NCI-H774 (cell line): Measurements from ENCODE around the gene GCAT.
A peak's percentile ranks its signal among the peaks of the same experiment; 100 is the strongest.

Source experiments
- DNase-seq: peaks from one replicate; lab custom pipeline; 2025; lab: John Stamatoyannopoulos, UW

Gene GCAT

DNA sequence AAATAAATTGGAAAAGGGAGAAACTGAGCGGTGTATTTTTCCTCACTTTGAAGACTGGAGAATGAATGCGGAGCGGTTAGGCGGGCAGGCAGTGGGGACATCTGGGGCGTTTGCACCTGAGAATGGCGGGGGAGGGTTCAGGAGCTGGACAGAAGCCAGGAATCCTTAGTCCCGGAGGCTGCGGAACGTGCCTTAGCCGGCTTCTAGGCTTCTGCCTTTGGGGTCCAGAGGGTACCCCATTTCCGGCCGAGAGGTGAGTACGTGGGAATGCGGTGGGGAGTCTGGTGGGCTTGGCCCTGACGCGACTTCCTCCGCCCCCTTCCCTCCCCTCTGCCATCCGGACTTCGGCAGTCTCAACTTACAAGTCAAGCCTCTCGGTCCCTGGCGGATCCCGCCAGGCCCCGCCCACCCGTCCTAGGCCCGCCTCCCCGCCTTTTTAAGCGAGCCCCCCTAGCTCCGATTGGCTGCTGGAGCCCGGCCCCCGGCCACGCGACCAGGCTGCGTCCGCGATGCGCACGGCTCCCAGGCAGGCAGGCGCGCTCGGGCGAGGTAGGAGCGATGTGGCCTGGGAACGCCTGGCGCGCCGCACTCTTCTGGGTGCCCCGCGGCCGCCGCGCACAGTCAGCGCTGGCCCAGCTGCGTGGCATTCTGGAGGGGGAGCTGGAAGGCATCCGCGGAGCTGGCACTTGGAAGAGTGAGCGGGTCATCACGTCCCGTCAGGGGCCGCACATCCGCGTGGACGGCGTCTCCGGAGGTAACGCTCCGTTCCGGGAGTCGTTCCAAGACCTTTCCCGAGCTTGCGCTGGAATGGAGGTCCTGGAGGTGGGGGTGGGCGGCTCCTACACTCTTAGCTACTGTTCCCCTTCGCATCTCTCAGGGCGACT is at the start of gene GCAT:
Gene GCAT (plus strand): TSS at position 525 of the 884 bp plus-strand sequence. CDS start 34 bp downstream, at position 559.
- DNase-seq: peak; percentile 78

DNA sequence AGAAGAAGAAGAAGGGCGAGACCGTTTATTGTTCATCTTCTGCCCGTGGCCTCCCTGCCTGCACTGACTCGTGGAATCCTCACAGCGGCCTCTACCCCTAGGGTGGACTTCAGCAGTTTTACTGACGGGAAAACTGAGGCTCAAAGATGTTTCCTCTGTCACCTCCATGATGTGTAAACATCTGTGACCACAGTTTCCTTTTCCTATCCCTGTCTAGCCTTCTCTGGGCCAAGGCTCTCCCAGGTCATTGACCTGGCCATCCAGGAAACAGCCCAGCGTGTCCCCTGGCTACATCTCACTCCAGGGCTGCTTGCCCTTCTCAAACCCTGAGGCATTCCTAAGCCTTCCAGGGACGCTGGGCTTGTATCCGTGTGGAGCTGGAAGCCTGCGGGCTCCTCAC is 49.0 kb upstream of the GCAT start:
- no peak for DNase-seq

DNA sequence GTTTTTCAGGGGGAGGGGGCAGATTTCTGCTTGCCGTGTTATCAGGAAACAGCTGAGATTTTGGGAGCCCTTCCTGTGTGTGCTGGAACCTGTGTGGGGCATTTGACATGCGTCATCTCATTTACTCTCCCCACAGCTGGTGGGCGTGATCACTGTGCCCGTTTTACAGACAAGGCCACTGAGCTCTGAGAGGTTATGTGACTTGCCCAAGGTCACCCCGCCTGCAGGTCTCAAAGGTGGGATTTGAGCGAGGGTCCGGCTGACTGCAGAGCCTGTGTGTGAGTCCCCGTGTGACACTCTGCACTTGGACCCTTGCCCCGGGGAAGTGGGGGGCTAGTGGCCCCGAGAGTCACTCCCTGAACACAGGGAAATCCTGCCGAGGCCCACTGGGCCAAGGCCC is 48.5 kb upstream of the GCAT start:
- DNase-seq: no peak

- no peak for DNase-seq
Measured at GRCh38 chr22:37760152-37760551, 47.6 kb upstream of the GCAT start.

GRCh38 chr22:37762389-37762836 is 45.3 kb upstream of the GCAT start:
- DNase-seq: no peak

DNA sequence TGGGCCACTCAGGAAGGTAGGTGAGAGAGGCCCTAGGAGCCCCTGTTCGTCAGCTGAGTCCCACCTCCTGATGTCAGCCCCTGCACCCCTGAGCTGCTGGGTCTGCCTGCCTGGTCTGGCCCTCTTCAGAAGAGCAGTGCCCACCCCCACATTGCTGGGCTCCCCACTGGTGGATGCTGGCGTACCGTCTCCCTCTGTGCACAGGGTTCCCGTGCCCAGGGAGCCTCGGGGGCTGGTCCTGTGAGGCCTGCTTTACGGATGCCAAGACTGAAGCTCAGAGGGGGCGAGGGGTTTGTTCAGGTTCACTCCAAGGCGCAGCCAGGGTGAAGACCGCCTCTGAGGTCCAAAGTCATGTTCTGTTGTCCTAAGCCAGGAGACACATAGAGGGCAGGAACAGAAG is 44.7 kb upstream of the GCAT start:
- no peak for DNase-seq

- no peak for DNase-seq
Measured at GRCh38 chr22:37763652-37764051, 44.1 kb upstream of the GCAT start.

DNA sequence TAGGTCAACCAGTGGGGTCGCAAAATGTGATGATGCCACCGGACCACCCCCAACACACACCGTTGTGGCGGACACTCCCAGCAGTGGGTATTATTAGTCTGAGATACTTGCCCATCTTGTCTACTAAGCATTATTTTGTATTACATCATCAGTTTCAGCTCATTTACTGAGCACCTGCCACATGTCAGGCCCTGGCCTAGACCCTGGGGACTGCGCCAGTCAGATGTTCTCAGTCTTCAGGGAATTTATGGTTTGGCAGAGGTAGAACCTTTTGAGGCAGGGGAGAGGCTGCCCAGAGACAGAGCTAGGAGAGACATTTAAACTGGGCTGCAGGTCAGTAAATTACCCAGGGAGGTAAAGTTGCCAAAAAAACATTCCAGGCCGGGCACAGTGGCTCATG is 43.1 kb upstream of the GCAT start:
- no peak for DNase-seq

GRCh38 chr22:37765498-37765897 is 42.2 kb upstream of the GCAT start:
- no peak for DNase-seq

GRCh38 chr22:37765953-37766576 is 41.7 kb upstream of the GCAT start:
- DNase-seq: no peak

- DNase-seq: no peak
Measured at GRCh38 chr22:37768273-37768672, 39.5 kb upstream of the GCAT start.

GRCh38 chr22:37769056-37769455 is 38.7 kb upstream of the GCAT start:
- DNase-seq: no peak

DNA sequence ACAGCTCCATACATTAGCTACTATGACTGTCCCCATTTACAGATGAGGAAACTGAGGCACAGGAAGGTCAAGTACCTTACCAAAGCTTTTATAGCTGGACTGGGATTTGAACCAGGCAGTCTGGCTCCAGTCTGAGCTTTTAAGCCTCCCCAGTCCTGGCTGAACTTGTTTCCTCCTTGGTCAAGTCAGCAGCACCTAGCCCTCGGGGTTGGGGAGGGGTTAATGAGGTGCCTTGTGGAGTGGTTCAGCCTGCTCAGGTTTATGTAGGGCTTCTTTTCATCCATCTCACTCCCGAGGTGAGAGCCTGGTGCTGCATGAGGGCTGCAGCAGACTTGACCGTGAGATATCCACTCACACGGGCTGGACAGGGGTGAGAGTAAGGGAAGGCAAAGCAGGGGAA is 36.7 kb upstream of the GCAT start:
- no peak for DNase-seq

DNA sequence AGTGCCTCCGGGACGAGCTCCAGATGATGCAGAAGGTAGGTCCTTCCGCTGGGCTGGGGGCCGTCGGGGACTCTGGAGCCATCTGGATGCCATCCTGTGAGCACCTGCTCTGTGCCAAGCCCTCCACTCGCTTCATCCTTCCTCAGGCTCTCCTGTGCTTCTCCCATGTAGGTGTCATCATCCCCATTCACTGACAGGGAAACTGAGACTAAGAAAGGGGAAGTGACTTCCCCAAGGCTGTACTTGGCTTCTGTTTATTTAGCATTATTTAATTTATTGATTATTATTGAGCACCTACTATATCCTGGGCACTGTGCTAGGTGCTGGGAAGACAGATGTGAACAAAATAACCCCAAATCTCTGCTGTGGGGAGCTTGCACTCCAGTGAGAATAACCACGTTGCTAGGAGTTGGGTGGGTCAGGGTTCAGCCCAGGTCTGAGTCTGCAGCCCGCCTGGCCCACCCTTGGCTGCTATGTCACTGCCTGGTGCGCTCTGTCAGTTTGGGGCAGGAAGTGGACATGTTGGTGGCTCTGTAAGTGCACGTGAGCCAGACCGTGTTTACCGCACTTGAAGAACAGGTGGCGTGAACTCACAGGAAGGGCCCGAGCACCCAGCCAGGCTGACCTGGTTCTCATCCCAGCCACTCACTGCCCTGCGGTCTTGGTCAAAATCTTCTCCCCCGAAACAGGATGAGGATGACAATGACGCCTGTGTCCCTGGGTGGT is 35.9 kb upstream of the GCAT start:
- no peak for DNase-seq

DNA sequence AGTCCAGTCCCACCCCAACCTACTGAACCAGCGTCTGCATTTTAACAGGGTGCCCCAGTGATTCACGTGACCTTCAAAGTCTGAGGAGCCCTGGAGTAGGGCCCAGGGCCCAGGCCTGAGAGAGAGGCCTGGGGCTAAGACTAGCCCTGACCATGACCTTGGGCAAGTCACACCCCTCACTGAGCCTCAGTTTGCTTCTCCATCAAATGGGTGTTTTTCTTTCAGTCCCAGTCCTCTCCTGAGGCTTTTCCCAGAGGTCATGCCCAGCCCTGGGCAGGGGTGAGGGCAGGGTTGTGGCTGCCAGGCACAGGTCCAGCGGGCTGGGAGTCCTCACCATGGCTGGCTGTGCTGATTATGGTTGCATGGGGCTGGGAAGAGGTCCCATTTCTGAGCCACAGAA is 33.0 kb upstream of the GCAT start:
- no peak for DNase-seq

GRCh38 chr22:37775785-37776638 is 31.7 kb upstream of the GCAT start:
- no peak for DNase-seq

- DNase-seq: no peak
Measured at GRCh38 chr22:37776639-37777005, 31.1 kb upstream of the GCAT start.

DNA sequence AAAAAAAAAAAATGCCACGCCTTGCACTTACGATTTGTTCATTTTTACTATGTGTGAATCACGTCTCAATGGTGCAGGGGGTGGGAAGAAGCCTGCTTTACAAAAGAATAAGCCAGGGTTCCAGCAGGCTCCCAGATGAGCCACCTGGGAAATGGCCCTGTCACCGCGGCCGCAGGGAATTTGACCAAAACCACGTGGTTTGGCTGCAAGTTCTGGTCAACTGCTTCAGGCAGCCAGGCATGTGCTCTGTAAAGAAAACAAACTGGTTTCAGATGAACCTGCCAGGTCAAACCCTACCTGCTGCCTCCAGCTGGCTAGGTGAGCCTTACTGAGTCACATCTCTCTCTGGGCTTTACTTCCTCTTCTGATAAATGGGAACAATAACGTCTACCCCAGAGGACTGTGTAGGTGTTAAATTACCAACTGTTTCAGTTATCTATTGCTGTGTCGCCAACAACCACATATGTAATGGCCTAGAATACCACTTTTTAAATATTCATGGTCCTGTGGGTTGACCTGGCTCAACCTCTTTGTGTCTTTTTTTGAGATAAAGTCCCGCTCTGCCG is 30.5 kb upstream of the GCAT start:
- DNase-seq: no peak

GRCh38 chr22:37778370-37779009 is 29.2 kb upstream of the GCAT start:
- no peak for DNase-seq

DNA sequence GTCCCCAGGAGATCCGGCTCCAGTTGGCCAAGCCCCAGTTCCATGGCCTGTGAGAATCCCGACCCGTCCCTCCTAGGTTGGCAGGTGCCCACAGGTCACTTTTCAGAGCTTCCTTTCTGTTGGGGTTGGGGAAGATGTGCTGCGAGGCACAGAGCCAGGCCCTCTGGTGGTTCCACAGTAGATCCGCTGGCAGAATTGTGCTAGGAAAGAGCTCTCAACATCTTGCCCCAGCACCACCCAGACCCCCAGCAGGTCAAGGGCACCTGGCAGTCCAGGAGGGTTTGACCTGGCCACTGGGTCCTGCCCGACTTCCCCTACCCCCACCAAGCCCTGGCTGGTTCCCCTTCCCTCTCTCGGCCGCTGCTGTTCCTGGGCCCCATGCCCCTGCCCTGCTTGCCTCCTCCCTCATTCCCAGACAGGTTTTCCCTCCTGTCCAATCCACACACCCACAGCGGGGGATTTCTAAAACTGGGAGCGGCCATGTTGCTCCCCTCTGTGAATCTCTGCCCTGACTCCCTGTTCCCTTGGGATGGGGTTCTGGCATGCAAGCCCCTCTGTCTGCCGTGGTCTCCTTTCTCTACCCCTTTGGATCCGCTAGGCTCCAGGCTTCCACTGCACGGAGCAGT is 26.2 kb upstream of the GCAT start:
- no peak for DNase-seq
